ENCODE results near the gene TANGO2. TPM values are rescaled to one million over a fixed set of nuclear protein-coding genes. Genes with fewer than 3 reads are reported as not detected.
A peak's percentile ranks its signal among the peaks of the same experiment; 100 is the strongest.

TANGO2 gene
- total RNA-seq, 1 experiment from 2014 or later: 13.9 TPM

DNA sequence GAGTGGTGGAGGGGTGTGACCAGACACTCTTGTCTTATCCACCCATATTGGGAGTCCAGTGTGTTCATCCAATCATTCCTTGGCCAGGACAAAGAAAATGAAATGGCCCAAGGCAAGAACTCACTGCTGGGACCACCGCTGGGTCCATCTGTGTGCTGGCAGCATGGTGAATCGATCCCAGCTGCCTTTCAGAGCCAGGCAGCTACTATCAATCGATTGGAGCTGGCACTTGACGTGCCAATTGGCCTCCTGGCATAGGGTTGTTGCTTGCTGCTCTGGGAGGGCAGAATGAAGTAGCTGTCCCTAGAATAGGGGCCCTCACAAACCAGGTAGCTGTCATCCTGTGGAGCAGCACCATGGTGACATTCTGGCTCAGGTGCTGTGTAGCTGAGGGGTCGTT, 2.9 kb upstream of the TANGO2 start:
- POLR2A ChIA-PET: no interaction called here
- no peaks in the 10 kb centered on the region for H3K27me3 Mint-ChIP-seq (ENCODE audit: insufficient read depth, unreplicated experiment)
- peaks cover 15% of the 10 kb centered on the region for H3K4me1 Mint-ChIP-seq (ENCODE audit: insufficient read depth, unreplicated experiment)
- intact Hi-C loops (cut with micrococcal nuclease): no loop called here
- peaks cover 7% of the 10 kb centered on the region for H3K36me3 Mint-ChIP-seq (ENCODE audit: insufficient read depth, unreplicated experiment)
- CTCF ChIA-PET: no interaction called here
- DNase-seq (ENCODE audit: unreplicated experiment): no peak
- H3K27ac Mint-ChIP-seq (ENCODE audit: low read depth, unreplicated experiment): no peak overlapping the region
- no peaks in the 10 kb centered on the region for H3K9me3 Mint-ChIP-seq (ENCODE audit: unreplicated experiment)
- no TSS peak for BruUV-seq (replicated peaks)
- TF ChIP-seq, protein P1, sequence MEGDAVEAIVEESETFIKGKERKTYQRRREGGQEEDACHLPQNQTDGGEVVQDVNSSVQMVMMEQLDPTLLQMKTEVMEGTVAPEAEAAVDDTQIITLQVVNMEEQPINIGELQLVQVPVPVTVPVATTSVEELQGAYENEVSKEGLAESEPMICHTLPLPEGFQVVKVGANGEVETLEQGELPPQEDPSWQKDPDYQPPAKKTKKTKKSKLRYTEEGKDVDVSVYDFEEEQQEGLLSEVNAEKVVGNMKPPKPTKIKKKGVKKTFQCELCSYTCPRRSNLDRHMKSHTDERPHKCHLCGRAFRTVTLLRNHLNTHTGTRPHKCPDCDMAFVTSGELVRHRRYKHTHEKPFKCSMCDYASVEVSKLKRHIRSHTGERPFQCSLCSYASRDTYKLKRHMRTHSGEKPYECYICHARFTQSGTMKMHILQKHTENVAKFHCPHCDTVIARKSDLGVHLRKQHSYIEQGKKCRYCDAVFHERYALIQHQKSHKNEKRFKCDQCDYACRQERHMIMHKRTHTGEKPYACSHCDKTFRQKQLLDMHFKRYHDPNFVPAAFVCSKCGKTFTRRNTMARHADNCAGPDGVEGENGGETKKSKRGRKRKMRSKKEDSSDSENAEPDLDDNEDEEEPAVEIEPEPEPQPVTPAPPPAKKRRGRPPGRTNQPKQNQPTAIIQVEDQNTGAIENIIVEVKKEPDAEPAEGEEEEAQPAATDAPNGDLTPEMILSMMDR (IDR thresholded peaks at IDR 0.05; ENCODE audit: unreplicated experiment): no peak
- peak overlapping the region; percentile 80 for H3K4me3 Mint-ChIP-seq (ENCODE audit: unreplicated experiment)

GRCh38 chr22:20019661-20020532, 1.0 kb upstream of the TANGO2 start:
- ChIA-PET POLR2A (interaction anchor here (0.9 to 2.0 kb wide), 4 partner anchors 34 to 60 kb away, joined by 3 to 9 read pairs (median 6); partner anchors contain the start of gene DGCR8), CTCF (no interaction called here)
- TF ChIP-seq, protein P1 (IDR thresholded peaks at IDR 0.05; ENCODE audit: unreplicated experiment): no peak
- H3K4me1 Mint-ChIP-seq (ENCODE audit: insufficient read depth, unreplicated experiment): peaks cover 15% of the 10 kb centered on the region
- no peaks in the 10 kb centered on the region for H3K9me3 Mint-ChIP-seq (ENCODE audit: unreplicated experiment)
- peak overlapping the region; percentile 81 for H3K4me3 Mint-ChIP-seq (ENCODE audit: unreplicated experiment)
- no peaks in the 10 kb centered on the region for H3K27me3 Mint-ChIP-seq (ENCODE audit: insufficient read depth, unreplicated experiment)
- H3K36me3 Mint-ChIP-seq (ENCODE audit: insufficient read depth, unreplicated experiment): peaks cover 11% of the 10 kb centered on the region
- H3K27ac Mint-ChIP-seq (ENCODE audit: low read depth, unreplicated experiment): peak overlapping the region; percentile 49
- no TSS peak for BruUV-seq (replicated peaks)
- no peak for DNase-seq (ENCODE audit: unreplicated experiment)
- intact Hi-C loops (cut with micrococcal nuclease): no loop called here

- H3K9me3 Mint-ChIP-seq (ENCODE audit: unreplicated experiment): no peaks in the 10 kb centered on the region
- no peaks in the 10 kb centered on the region for H3K27me3 Mint-ChIP-seq (ENCODE audit: insufficient read depth, unreplicated experiment)
- BruUV-seq (replicated peaks): TSS peak; percentile 51
- intact Hi-C loops (cut with micrococcal nuclease): no loop called here
- H3K4me1 Mint-ChIP-seq (ENCODE audit: insufficient read depth, unreplicated experiment): peaks cover 15% of the 10 kb centered on the region
- H3K36me3 Mint-ChIP-seq (ENCODE audit: insufficient read depth, unreplicated experiment): peaks cover 12% of the 10 kb centered on the region
- TF ChIP-seq, protein P1 (IDR thresholded peaks at IDR 0.05; ENCODE audit: unreplicated experiment): no peak
- DNase-seq (ENCODE audit: unreplicated experiment): peak; percentile 28
- peak overlapping the region; percentile 81 for H3K4me3 Mint-ChIP-seq (ENCODE audit: unreplicated experiment)
- POLR2A ChIA-PET: interaction anchor here (0.5 to 2.3 kb wide), 13 partner anchors 10 to 450 kb away, joined by 3 to 9 read pairs (median 3); partner anchors contain the start of genes DGCR8 and RANBP1
- peak overlapping the region; percentile 54 for H3K27ac Mint-ChIP-seq (ENCODE audit: low read depth, unreplicated experiment)
- CTCF ChIA-PET: interaction anchor here (0.9 to 1.4 kb wide), 5 partner anchors 40 to 291 kb away, joined by 3 to 5 read pairs (median 3); no protein-coding TSS in a partner anchor
Observed at GRCh38 chr22:20021196-20022181, 579 bp downstream of the TANGO2 start.
